SJCRH30 (cell line): Measurements from ENCODE around the gene GOLGA5. TPM values are rescaled to one million over a fixed set of nuclear protein-coding genes. Genes with fewer than 3 reads are reported as not detected.
"Not testable (repeated sequence)": the region's sequence is repeated elsewhere in the genome, so short reads cannot be mapped to it uniquely, and the experiment has no call there.

Source experiments
- DNase-seq, 2 experiments: peaks; one replicate each; pipeline ENCODE4 v3.0.0-alpha.2; 2015 to 2020
- H3K27ac ChIP-seq: fragments of 250-450 bp; sonication (Bioruptor Pico); 2 replicates; pipeline ENCODE4 v1.5.1; 2020; ENCODE audit warnings: mild to moderate bottlenecking, moderate library complexity
- H3K27me3 ChIP-seq: fragments of 250-450 bp; sonication (Bioruptor Pico); 2 replicates; pipeline ENCODE4 v1.5.1; 2020; ENCODE audit warnings: mild to moderate bottlenecking, moderate library complexity
- H3K36me3 ChIP-seq: fragments of 250-450 bp; sonication (Bioruptor Pico); 2 replicates; pipeline ENCODE4 v1.5.1; 2020; ENCODE audit warnings: mild to moderate bottlenecking, moderate library complexity
- H3K4me1 ChIP-seq: fragments of 250-450 bp; sonication (Bioruptor Pico); 2 replicates; pipeline ENCODE4 v1.5.1; 2020; ENCODE audit warnings: mild to moderate bottlenecking, moderate library complexity
- H3K4me3 ChIP-seq: fragments of 250-450 bp; sonication (Bioruptor Pico); 2 replicates; pipeline ENCODE4 v1.5.1; 2020; ENCODE audit warnings: mild to moderate bottlenecking, moderate library complexity
- H3K9me3 ChIP-seq: fragments of 250-450 bp; sonication (Bioruptor Pico); replicated peaks from 2 replicates; pipeline ENCODE4 v1.5.1; 2020; ENCODE audit warnings: mild to moderate bottlenecking, moderate library complexity
- total RNA-seq: library from RNA; depleted of rRNA; stranded (reverse); fragments of >200 nt; shearing (Covaris generic); gene quantifications from 2 replicates; pipeline ENCODE4 v1.2.3, GENCODE V29; 2014; rRNA removed

The GOLGA5 gene, protein sequence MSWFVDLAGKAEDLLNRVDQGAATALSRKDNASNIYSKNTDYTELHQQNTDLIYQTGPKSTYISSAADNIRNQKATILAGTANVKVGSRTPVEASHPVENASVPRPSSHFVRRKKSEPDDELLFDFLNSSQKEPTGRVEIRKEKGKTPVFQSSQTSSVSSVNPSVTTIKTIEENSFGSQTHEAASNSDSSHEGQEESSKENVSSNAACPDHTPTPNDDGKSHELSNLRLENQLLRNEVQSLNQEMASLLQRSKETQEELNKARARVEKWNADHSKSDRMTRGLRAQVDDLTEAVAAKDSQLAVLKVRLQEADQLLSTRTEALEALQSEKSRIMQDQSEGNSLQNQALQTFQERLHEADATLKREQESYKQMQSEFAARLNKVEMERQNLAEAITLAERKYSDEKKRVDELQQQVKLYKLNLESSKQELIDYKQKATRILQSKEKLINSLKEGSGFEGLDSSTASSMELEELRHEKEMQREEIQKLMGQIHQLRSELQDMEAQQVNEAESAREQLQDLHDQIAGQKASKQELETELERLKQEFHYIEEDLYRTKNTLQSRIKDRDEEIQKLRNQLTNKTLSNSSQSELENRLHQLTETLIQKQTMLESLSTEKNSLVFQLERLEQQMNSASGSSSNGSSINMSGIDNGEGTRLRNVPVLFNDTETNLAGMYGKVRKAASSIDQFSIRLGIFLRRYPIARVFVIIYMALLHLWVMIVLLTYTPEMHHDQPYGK
- total RNA-seq = 21.6 and 22.2 TPM in 2 replicates

DNA sequence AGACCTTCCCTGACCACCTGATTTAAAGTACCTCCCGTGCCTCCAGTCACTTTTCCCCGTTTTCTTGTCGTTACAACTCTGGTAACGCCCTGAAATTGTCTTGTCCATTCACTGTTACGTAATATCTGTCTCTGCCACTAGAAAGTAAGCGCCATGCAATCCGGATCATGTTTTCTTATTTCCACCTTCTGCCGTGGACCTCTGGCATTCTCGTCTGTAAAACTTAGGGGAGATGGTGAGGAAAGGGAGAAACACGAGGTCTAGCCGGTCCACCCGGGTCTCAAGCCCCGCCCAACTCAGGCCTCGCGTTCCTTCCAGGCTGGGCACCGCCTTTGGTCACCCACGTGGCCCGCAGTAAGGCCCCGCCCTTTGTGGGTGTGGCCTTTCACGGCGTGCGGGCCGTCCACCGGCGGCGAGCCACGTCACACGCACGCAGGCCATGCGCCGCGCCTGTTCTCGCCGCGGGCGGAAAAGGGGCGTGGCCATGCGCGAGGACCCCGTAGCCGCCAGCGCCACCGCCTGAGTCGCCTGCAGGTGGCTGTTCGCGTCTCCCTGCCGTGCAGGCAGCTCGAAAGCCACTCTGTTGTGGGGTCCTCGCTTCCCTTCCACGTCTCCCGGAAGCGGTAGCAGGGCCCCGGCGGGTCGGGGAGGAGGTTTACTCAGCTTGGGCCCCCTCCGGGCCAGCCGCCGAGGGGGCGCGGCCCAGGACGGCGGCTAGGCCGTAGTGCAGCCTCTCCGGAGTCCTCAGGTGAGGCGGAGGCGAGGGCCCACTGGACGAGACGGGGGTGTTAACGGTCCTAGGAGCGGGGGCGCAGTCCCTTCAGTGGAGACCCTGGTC is at the start of gene GOLGA5:
GOLGA5 (plus strand) TSS at position 597 of the 838 bp plus-strand sequence. CDS start 3,133 bp downstream, outside the sequence.
- H3K27ac ChIP-seq = peak within 1 kb of the TSS; percentile 64
- H3K4me3 ChIP-seq = peak within 1 kb of the TSS; percentile 88
- DNase-seq = peak; percentile 95 to 97
- peaks cover 9% of the 10 kb centered on the region for H3K9me3 ChIP-seq
- H3K36me3 ChIP-seq = no peaks in the 10 kb centered on the region
- no peaks in the 10 kb centered on the region for H3K27me3 ChIP-seq
- H3K4me1 ChIP-seq = no peaks in the 10 kb centered on the region

DNA sequence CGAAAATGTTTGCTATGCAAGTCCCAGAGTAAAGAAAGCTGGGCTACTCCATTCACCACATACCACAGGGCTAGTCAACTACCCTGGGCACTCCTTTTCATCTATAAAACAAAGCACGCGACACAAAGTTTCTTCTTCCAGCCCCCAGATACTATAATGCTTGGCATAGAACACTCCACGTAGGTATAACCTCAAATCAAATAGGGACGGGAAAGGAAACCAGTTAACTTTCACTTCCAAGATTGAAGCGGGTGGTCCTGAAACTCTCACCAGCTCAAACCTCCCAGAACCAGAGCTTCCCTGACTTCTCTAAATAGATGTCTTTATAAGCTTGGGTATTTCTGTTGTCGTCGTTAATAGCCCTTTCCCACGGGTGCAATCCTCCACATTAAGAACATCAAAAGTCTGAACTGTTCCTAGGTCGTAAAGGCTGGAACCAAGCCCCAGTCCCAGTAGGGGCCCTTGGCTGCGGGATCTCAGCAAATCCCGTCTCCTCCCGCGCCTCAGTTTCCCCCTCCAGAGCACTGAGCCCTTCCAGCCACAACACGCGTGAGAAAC is 46.3 kb upstream of the GOLGA5 start:
- Histone ChIP-seq H3K27me3 (no peaks in the 10 kb centered on the region), H3K4me1 (no peaks in the 10 kb centered on the region), H3K9me3 (no peaks in the 10 kb centered on the region), H3K36me3 (no peaks in the 10 kb centered on the region), H3K27ac (peak overlapping the region; percentile 34), H3K4me3 (peak overlapping the region; percentile 73)
- no peak for DNase-seq

DNA sequence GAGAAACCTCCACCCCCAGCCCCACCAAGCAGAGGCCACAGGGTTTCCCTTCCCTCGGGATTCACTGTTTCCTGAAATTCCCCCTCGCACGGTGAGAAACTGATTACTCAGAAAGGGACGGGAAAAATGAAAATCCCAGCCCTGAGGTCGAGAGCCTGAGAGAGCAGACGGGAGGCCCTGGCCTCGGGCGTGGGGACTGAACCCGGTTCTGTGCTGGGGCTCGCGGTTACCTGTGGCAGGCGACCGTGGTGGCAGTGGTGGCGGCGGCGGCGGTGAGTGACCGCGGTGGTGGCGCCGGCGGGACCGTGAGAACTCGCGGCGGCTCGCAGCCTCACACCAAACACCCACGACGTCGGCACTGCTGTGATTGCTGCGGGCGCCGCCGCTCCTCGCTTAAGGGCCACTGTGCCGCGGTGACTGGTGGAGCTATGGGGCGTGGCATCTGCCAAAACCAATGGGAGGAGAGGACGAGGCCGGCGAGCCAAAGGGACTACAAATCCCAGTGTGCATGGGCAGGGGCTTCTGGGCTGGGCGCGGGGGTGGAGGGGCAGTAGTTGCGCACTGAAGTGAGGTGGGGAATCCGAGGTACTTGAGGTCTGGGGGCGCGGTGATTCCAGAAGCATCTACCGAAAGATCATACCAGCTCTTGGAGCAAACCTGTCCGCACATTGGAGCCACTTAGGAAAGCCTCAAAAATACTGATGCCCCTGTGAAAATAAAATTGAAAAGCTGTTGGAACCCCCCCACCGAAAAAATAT is 45.7 kb upstream of the GOLGA5 start, which contains the start of gene LGMN:
LGMN (minus strand) TSS at position 369 of the 758 bp plus-strand sequence. CDS start 15,841 bp downstream, outside the sequence.
- no peaks in the 10 kb centered on the region for H3K36me3 ChIP-seq
- peak within 1 kb of the TSS; percentile 34 for H3K27ac ChIP-seq
- peak within 1 kb of the TSS; percentile 73 for H3K4me3 ChIP-seq
- no peaks in the 10 kb centered on the region for H3K9me3 ChIP-seq
- peak; percentile 95 for DNase-seq
- no peaks in the 10 kb centered on the region for H3K27me3 ChIP-seq
- no peaks in the 10 kb centered on the region for H3K4me1 ChIP-seq

DNA sequence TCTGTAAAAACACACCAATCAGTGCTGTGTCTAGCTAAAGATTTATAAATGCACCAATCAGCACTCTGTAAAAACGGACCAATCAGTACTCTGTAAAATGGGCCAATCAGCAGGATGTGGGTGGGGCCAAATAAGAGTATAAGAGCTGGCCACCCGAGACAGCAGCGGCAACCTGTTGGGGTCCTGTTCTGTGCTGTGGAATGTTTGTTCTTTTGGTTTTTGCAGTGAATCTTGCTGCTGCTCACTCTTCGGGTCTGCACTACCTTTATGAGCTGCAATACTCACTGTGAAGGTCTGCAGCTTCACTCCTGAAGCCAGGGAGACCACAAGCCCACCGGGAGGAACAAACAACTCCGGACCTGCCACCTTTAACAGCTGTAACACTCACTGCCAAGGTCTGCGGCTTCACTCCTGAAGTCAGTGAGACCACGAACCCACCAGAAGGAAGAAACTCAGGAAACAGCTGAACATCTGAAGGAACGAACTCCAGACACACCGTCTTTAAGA is 43.8 kb upstream of the GOLGA5 start:
- H3K27ac ChIP-seq = not testable (repeated sequence)

DNA sequence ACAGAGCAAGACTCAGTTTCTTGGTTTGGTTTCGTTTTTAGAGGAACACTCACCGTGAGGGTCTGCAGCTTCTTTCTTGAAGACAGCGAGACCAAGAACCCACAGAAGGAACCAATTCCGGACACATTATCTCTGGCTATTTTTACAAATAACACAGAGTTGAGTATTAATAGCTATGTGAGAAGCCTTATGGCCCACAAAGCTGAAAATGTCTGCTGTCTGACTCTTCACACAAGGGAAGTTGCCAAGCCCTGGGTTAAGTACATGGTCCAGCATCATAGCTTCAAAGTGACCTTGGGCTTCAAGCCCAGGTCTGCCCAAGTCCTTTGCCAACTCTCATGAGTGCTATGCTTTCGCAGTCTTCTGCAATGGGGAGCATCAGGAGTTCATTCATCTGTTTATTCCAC is 43.1 kb upstream of the GOLGA5 start:
- no peak overlapping the region for H3K4me3 ChIP-seq
- no peaks in the 10 kb centered on the region for H3K27me3 ChIP-seq
- H3K4me1 ChIP-seq = 0 out of 2 replicates have a peak, but pooled peaks cover 7% of the 10 kb centered on the region
- no peak for DNase-seq
- no peak overlapping the region for H3K27ac ChIP-seq
- no peaks in the 10 kb centered on the region for H3K9me3 ChIP-seq
- no peaks in the 10 kb centered on the region for H3K36me3 ChIP-seq

More for the DNA sequence above, 43.8 kb upstream of the GOLGA5 start:
- not testable (repeated sequence) for H3K36me3 ChIP-seq, H3K4me1 ChIP-seq, H3K27me3 ChIP-seq, DNase-seq, H3K9me3 ChIP-seq, H3K4me3 ChIP-seq

DNA sequence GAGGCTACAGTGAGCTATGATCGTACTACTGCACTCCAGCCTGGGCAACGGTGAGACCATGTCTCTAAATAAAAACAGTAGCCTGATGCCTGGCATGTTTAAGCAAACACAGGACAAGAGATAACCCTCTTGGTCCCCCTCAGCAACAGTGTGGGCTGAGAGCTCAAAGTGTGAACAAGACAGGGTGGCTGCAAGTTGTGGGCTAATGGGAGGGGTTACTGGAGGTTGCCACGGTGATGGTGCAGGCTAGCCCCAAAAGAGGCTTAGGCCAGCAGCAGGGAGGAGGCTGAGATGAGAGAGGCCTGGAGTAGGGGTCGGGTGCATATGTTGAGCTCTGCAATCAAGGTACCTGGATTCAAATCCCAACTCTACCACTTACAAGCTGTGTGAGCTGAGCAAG is 42.3 kb upstream of the GOLGA5 start:
- Histone ChIP-seq H3K4me3 (no peak overlapping the region), H3K27ac (no peak overlapping the region), H3K27me3 (no peaks in the 10 kb centered on the region), H3K4me1 (0 out of 2 replicates have a peak, but pooled peaks cover 7% of the 10 kb centered on the region), H3K9me3 (no peaks in the 10 kb centered on the region), H3K36me3 (no peaks in the 10 kb centered on the region)
- no peak for DNase-seq

DNA sequence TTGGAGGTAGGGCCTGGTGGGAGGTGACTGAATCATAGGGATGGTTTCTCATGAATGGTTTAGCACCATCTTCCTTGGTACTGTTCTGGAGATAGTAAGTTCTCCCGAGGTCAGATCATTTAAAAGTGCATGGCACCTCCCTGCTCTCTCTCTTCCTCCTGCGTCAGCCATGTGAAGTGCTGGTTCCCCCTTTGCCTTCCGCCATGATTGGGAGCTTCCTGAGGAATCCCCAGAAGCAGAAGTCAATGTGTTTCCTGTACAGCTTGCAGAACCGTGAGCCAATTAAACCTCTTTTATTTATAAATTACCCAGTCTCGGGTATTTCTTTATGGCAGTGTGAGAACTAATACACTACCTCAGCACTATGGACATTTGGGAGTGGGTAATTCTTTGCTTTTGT is 40.9 kb upstream of the GOLGA5 start:
- 0 out of 2 replicates have a peak, but pooled peaks cover 7% of the 10 kb centered on the region for H3K4me1 ChIP-seq
- H3K27ac ChIP-seq = no peak overlapping the region
- DNase-seq = no peak
- H3K27me3 ChIP-seq = no peaks in the 10 kb centered on the region
- H3K4me3 ChIP-seq = no peak overlapping the region
- no peaks in the 10 kb centered on the region for H3K36me3 ChIP-seq
- no peaks in the 10 kb centered on the region for H3K9me3 ChIP-seq

DNA sequence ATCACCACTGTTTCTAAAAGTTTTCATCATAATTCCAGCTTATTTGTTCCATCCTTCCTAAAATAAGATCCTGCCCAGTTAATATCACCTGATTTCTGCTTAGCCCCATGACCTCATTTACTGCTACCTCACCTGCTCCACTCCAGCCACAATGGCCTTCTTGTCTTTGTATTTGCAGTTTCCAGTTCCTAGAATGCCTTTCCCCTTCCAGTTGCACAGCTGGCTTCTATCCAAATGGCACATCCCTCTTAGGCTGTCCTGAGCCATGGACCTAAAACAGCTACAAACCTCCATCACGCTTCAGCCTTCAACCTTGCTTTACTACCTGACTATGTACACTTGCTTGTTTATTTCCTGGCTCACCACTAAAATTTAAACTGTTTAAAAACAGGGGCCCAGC is 39.1 kb upstream of the GOLGA5 start:
- Histone ChIP-seq H3K4me3 (no peak overlapping the region), H3K27ac (no peak overlapping the region), H3K4me1 (0 out of 2 replicates have a peak, but pooled peaks cover 7% of the 10 kb centered on the region), H3K27me3 (no peaks in the 10 kb centered on the region), H3K36me3 (no peaks in the 10 kb centered on the region), H3K9me3 (no peaks in the 10 kb centered on the region)
- DNase-seq = peak; percentile 36 to 59

DNA sequence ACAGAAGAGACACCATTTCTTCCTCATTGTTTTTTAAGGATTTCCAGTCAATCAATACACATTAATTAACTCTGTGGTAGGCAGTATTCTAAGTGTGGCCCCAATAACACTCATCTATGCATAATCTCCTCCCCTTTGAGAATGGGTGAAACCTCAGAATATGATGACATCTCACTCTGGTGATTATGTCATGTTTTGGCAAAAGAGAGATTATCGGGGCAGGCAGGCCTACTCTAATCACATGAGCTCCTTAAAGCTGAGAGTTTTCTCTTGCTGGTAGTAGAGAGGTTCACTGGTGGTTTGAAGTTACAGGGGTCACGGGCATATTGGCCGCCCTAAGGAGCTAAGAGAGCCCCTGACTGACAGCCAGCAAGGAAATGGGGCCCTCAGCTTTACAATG is 38.6 kb upstream of the GOLGA5 start:
- Histone ChIP-seq H3K36me3 (no peaks in the 10 kb centered on the region), H3K27me3 (no peaks in the 10 kb centered on the region), H3K9me3 (no peaks in the 10 kb centered on the region), H3K27ac (no peak overlapping the region), H3K4me1 (0 out of 2 replicates have a peak, but pooled peaks cover 7% of the 10 kb centered on the region), H3K4me3 (no peak overlapping the region)
- DNase-seq = no peak

DNA sequence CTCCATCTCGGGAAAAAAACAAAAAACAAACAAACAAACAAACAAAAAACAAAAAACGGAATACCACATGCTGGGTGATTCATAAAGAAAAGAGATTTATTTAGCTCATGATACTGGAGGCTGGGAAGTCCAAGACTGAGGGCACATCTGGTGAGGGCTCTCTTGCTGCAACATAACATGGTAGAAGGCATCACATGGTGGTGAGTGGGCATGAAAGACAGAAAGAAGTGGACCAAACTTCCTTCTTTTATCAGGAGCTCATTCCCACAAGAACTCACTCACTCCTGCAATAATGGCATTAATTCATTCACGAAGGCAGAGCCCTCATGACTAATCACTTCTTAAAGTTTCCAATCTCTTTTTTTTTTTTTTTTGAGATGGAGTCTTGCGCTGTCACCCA is 37.7 kb upstream of the GOLGA5 start:
- no peak for DNase-seq
- Histone ChIP-seq H3K4me1 (0 out of 2 replicates have a peak, but pooled peaks cover 7% of the 10 kb centered on the region), H3K27me3 (no peaks in the 10 kb centered on the region), H3K36me3 (no peaks in the 10 kb centered on the region), H3K27ac (no peak overlapping the region), H3K9me3 (no peaks in the 10 kb centered on the region), H3K4me3 (no peak overlapping the region)

DNA sequence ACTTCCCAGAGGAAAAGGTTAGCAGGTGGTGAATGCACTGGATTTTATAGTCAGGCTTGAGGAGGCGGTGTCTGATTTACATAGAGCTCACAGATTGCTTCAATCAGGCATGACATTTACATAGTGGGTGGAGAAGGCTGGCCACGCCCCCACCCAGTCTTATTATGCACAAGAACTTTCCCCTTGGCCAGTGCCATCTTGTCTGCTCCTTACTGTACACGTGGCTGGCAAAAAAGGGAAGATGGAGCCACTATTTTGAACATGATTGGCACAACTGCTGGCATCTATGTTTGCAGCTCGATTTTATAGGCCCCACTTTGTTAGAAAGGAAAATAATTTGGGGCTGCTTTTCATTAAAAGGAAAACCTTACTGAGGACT is 34.8 kb upstream of the GOLGA5 start:
- peak; percentile 81 to 88 for DNase-seq
- H3K27ac ChIP-seq = no peak overlapping the region
- H3K9me3 ChIP-seq = no peaks in the 10 kb centered on the region
- H3K27me3 ChIP-seq = no peaks in the 10 kb centered on the region
- H3K36me3 ChIP-seq = no peaks in the 10 kb centered on the region
- H3K4me1 ChIP-seq = 0 out of 2 replicates have a peak, but pooled peaks cover 7% of the 10 kb centered on the region
- no peak overlapping the region for H3K4me3 ChIP-seq

DNA sequence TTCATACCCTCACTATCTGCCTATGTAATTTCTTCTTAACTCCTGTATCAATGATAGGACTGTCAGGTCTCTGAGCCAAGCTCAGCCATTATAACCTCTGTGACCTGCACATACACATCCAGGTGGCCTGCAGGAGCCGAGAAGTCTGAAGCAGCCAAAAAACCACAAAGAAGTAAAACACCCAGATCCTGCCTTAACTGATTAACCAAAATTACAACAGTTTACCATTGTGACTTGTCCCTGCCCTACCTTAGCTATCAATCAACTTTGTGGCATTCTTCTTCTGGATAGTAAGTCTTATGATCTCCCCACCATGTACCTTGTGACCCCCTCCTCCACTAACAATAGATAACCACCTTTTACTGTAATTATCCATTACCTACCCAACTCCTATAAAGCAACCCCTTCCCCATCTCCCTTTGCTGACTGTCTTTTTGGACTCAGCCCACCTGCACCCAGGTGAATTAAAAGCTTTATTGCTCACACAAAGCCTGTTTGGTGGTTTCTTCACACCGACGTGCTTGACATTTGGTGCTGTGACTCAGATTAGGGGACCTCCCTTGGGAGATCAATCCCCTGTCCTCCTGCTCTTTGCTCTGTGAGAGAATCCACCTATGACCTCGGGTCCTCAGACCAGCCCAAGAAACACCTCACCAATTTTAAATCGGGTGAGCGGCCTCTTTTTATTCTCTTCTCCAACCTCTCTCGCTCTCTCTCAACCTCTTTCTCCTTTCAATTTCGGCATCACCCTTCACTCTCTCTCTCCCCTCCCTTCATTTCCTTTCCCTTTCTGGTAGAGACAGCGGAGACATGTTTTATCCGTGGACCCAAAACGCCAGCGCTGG is 34.2 kb upstream of the GOLGA5 start:
- Histone ChIP-seq H3K27me3 (no peaks in the 10 kb centered on the region), H3K36me3 (no peaks in the 10 kb centered on the region), H3K9me3 (no peaks in the 10 kb centered on the region), H3K4me1 (0 out of 2 replicates have a peak, but pooled peaks cover 7% of the 10 kb centered on the region), H3K4me3 (no peak overlapping the region), H3K27ac (no peak overlapping the region)
- DNase-seq = no peak

DNA sequence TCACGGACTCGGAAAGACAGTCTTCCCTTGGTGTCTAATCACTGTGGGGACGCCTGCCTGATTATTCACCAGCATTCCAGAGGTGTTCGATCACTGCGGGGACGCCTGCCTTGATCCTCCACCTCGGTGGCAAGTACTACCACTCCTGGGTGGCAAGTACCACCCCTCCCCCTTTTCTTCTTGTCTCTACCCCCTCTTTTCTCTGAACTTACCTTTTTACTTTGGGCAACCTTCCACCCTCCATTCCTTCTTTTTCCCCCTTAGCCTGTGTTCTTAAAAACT is 33.6 kb upstream of the GOLGA5 start:
- Histone ChIP-seq H3K9me3 (no peaks in the 10 kb centered on the region), H3K36me3 (no peaks in the 10 kb centered on the region), H3K4me1 (0 out of 2 replicates have a peak, but pooled peaks cover 1% of the 10 kb centered on the region), H3K27me3 (no peaks in the 10 kb centered on the region), H3K27ac (no peak overlapping the region), H3K4me3 (no peak overlapping the region)
- no peak for DNase-seq
